Activated T-cell treated with anti-CD3 and anti-CD28 coated beads for 1 hour (primary cell): ENCODE data around the gene KBTBD8.

ENCODE experiments used
- DNase-seq: peaks from one replicate; pipeline ENCODE4 v3.0.0-alpha.2; 2020; ENCODE audit warnings: low read depth

The KBTBD8 gene

DNA sequence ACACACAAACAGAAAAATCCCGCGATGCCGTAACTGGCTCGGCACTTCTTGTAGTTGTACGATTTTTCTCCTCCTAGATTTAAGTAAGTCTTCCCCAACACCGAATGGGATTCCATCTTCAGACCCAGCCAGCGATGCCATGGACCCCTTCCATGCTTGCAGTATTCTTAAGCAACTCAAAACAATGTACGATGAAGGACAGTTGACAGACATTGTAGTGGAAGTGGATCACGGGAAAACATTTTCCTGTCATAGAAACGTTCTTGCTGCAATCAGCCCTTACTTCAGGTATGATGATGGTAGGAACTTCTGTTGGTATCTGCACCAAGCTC lies 763 bp downstream of the KBTBD8 start:
- no peak for DNase-seq

DNA sequence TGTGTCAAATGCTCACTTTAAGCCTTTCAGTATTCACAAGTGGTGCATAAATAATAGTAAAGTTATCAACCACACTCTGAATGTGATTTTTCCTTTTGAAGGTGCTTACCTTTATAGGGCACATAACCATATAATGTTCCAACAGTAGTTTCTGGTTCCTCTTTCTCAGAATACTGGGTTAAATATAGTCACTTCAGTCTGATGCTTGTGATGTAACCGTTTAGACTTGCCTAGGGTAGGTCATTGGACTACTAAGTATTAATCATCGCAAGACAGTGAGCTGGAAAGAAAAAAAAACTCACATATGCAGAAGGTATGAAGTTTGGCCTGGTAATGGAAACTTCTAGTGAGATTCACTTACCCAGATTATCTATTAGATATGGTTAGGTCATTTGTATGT lies 1.9 kb downstream of the KBTBD8 start:
- DNase-seq = no peak

DNA sequence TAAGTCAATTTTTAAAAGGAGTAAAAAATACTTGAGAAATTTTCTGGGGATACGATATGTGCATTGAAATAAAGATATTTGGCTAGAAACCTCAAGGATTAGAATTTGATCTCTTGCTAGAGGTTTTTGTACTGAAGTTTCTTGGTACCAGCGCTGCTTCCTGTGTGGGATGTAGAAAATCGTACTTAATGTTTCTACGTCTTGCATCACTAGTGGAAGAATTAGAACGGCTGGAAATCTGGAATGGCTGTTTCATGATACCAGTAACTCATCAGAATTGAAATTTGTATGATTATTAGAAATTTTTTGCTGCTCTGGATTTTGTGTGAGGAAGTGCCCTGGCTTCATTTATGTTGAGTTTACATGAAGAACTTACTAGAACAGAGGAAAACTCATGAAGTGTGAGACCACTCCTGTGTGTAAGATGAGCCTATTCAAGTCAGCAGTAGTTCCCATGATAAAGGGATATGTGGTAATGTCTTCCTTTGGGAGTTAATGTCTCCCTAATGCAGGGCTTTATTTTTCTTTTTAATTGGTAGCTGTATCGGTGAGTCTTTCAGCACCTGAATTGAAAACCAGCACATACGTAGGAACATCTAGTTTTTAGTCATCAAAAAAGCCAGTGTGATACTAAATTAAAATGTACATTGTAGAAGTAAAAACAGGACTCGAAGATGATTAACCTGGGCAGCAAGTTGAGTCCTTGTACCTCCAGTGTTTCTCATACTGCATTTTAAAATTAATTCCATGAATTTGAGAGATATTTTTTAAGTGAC lies 3.2 kb downstream of the KBTBD8 start:
- DNase-seq = no peak

DNA sequence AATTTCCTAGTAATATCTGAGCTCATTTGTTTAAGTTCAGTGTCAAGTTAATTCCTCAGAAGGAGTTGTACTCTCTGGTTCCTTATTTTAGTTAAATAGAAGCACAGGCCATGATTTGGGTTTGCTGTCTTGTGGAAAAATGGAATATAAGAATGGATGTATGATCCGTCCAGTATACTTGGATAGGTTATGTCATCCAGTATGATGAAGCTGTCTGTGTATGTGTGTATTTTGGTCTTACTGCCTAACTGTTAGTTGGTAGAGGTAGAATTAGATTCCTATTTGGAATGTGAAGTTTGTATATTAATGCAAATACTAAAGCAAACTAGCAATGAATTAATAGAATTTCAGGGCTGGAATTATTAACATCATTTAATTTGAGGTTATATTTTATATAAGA lies 7.9 kb downstream of the KBTBD8 start:
- DNase-seq = no peak

DNA sequence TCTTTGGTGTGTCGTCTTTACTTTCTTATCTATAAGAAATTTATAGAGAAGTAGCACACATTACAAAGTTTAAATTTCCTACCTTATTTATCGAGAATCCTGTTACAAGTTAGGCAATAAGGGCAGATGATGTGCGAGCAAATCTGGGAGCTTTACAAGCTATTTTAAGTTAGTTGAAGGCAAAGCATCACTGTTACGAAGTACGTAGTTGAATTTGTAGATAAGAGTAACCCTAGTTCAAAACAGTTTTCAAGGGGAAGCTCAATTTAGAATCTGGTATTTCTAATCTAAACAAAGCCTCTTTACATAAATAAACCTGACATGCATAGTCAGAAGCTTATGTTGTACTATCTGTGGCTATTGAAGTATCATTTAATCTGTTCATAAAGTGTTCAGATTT lies 8.4 kb downstream of the KBTBD8 start:
- DNase-seq = no peak

GRCh38 chr3:67008388-67008787 lies 10.3 kb downstream of the KBTBD8 start:
- no peak for DNase-seq

GRCh38 chr3:67009716-67010115 lies 11.6 kb downstream of the KBTBD8 start:
- no peak for DNase-seq

- no peak for DNase-seq
Observed at GRCh38 chr3:67011414-67012131, 13.5 kb downstream of the KBTBD8 start.

DNA sequence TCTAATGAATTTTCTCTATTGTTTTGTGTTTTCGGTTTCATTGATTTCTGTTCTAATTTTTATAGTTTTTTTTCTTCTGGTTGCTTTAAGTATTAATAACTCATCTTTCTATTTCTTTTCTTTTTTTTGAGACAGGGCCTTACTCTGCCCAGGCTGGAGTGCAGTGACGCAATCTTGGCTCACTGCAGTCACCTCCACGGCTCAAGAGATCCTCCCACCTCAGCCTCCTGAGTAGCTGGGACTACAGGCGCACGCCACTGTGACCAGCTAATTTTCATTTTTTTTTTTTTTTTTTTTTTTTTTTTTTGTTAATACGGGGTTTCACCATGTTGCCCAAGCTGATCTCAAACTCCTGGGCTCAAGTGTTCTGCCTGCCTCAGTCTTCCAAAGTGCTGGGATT lies 14.5 kb downstream of the KBTBD8 start:
- DNase-seq = no peak

DNA sequence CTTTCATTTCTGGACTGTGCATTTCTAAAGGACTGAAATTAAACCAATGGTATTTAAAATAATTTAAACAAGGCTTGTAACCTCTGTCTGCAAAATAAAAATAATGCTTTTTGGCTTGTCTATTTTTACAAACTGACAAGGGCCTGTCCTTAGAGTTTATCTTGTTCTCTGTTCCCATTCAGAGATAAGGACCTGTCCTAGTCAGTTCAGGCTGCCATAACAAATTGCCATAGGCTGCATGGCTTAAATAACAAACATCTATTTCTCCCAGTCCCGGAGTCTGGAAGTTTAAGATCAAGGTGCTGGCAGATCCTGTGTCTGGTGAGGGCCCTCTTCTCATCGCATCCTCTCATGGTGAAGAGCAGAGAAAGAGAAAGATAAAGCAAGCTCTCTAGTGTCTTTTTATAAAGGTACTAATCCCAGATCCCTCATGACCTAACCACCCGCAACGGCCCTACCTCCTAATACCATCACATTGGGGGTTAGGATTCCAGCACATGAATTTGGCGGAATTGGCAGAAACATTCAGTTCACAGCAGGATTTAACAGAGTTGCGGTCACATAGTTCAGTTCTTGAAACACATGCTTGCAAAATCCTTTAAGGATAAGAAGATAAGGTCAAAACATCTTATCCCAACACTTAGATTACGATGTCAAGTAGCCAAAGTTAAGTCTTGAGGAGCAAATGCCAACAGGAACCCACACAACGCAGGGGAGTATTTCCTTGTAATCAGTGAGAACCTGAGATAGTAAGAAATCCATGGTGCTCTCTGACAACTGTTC lies 17.8 kb downstream of the KBTBD8 start:
- no peak for DNase-seq

DNA sequence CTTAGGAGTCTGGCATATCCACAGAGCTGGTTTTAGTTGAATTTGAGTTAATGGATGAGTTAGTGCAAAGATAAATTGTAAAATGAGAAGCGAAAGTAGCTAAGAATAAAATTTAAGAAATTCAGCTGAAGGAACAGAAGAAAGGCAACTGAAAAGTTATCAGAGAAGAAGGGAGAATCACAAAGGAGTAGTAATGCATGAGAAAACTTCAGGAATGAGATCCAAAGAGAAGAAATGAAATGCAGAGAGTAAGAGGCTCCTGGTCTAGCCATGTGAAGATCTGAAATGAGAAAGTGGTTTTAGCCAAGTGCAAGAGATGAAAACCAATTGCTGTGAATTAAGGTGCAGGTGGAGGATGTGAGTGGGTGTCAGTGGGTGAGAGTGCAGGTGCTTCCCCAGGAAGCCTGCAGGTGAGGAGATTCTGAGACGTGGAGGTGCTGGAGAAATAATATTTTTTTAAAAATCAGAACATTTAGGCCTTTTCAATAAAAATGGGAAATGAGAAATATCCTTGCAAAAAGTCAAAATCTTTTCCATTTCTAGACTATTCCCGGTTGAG lies 18.5 kb downstream of the KBTBD8 start:
- DNase-seq = no peak

DNA sequence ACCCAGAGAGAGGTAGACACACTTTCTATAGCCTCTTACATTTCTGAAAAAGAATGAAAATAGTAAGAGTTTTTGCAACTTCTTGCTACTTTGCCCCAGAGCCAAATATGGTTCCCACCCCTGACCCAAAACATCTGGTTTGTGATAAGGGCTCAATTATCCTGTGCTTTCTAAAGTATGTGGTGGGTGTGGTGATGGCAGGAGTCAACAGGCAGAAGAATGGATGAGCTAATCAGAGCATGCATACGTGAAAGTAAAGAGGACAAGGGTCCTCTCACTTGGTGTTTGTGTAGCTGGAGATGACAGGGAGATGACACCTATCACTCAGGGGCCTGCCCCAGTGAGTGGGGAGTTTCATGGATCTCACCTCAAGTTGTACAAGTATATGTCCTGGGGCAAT lies 19.1 kb downstream of the KBTBD8 start:
- DNase-seq = no peak

GRCh38 chr3:67018105-67018788 lies 20.1 kb downstream of the KBTBD8 start:
- no peak for DNase-seq

- no peak for DNase-seq
Observed at GRCh38 chr3:67018789-67019526, 20.9 kb downstream of the KBTBD8 start.

- DNase-seq = no peak
Observed at GRCh38 chr3:67028001-67028784, 30.1 kb downstream of the KBTBD8 start.

DNA sequence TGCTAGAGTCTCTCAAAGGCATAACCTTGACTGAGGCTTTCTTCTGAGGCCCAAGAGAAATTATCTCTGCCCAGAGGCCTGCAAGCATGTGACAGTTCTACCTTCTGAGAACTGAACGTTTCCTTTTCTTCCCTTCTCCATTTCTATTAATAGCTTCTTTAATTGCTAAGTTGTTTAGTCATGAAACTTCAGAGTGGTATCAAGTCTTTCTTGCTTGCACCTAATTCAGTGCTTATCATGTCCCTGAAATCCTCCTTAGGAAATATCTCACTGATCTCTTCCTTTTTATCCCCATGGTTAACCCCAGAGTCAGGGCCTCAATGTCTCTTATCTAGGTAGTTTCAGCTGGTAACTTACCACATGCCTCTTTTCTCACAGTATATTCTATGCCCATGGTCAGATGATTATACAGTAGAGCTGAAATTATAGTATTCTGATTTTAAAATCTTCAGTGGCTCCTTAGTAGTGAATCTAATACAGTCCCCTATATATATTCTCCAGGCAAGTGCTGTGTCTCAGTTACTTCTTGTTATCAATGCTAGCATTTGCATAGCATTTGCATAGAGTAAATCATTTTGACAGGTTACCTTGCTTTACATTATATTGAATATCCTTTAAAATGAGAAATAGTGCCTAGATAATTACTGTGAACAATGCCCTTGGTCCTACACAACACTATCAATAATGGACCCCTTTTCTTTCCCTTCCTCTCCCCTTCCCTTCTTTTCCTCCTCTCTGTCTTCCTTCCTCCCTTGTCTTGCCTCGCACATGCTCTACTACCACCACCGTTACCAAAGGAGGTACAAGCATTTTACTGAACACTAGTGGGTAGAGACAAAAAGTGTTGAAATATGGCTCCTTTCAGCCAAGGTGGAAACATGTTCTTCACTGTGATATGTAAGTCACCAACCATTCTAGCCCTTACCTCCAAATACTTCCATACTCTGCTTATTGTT lies 33.0 kb downstream of the KBTBD8 start:
- DNase-seq = no peak

GRCh38 chr3:67031986-67032385 lies 33.9 kb downstream of the KBTBD8 start:
- no peak for DNase-seq

GRCh38 chr3:67033079-67033478 lies 35.0 kb downstream of the KBTBD8 start:
- DNase-seq = no peak

DNA sequence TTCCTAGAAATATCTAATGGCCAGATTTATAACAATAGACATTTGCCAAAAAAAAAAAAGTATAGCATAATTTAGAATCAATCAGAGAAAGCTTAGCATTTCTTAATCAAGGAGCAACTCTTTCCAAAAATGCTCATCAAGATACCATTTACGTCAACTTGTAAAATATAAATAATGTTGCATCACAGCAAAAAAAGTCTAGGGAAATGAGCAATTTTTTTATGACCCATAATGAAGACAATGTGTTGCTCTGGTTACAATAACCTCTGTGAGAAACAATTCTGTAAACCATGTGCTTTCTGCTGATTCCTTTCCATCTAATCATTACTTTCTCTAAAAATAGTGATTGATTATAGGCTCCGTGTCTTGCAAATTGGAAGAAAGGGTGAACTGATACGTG lies 36.3 kb downstream of the KBTBD8 start:
- no peak for DNase-seq
